Activated CD8-positive, alpha-beta memory T cell treated with anti-CD3 and anti-CD28 coated beads, Interleukin-2, amount 10 ng/mL, durations not matched to agents 7 days and 5 days (primary cell): ENCODE measurements around the gene SLC24A4. TPM values are rescaled to one million over a fixed set of nuclear protein-coding genes. Genes with fewer than 3 reads are reported as not detected.

Source experiments
- ATAC-seq: fragments of 150-1000 bp; cut with Tn5 transposase; one replicate; pipeline ENCODE4 v1.10.0; 2021; ENCODE audit warnings: moderate library complexity
- CTCF ChIA-PET: fragments of 350-600 bp; sonication (Branson Sonifier 250); formaldehyde crosslinking; loops from one replicate; lab custom pipeline; 2021; ENCODE audit warnings: antibody characterized with exemption; lab: Charles Lee
- DNase-seq: peaks from one replicate; pipeline ENCODE4 v3.0.0-alpha.2; 2020
- H3K27ac Mint-ChIP-seq: one replicate; pipeline ENCODE4 v1.8.0; 2021; ENCODE audit warnings: mild to moderate bottlenecking, mixed read lengths
- H3K27me3 Mint-ChIP-seq: one replicate; pipeline ENCODE4 v1.8.0; 2021; ENCODE audit warnings: mixed read lengths
- H3K36me3 Mint-ChIP-seq: one replicate; pipeline ENCODE4 v1.8.0; 2021; ENCODE audit warnings: mild to moderate bottlenecking, mixed read lengths
- H3K4me1 Mint-ChIP-seq: one replicate; pipeline ENCODE4 v1.8.0; 2021; ENCODE audit warnings: mixed read lengths
- H3K4me3 Mint-ChIP-seq: one replicate; pipeline ENCODE4 v1.8.0; 2021; ENCODE audit warnings: mild to moderate bottlenecking, moderate library complexity, mixed read lengths
- H3K9me3 Mint-ChIP-seq: one replicate; pipeline ENCODE4 v1.8.0; 2022; ENCODE audit warnings: low read depth, mixed read lengths
- total RNA-seq, 2 experiments: library from RNA; stranded (reverse); gene quantifications; one replicate each; pipeline ENCODE4 v1.2.3, GENCODE V29; 2021

The SLC24A4 gene
- total RNA-seq, 2 experiments from 2014 or later: not detected

DNA sequence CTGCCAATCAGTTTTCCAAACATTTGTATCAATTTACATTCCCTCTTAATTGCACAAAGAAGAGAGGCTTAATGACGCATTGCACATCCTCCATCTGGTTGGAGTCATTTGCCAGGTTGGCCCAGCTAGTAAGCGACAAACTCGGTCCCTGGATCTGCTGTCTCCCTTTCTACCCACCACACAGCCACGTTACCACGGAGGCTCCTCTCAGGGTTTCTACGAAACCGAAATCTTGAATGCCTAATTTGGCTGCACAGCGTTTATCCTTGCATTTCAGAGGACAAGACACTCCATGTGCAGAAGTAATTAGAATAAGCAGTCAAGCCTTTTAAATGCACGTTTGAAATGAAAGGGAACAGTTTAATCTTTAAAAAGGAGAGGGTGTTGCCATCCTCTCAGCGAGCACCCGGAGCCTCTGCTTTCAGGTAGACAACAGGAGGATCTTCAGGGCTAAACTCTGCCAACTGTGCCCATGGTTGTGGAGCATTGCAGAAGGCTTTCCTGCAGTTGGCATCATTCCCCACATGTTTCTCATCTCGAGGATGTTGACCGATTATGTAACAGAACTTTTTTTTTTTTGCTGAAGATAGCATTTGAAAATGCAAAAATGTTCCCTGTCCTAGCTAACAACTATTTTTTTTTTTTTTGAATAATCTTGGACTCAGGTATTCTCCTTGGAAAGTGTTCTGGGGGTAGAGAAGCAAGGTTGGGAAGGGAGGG is 37.8 kb downstream of the SLC24A4 start:
- DNase-seq (no peak), ATAC-seq (no peak)
- Mint-ChIP-seq H3K27me3 (peaks cover 22% of the 10 kb centered on the region), H3K9me3 (no peaks in the 10 kb centered on the region), H3K4me3 (no peak overlapping the region), H3K27ac (no peak overlapping the region), H3K4me1 (no peaks in the 10 kb centered on the region), H3K36me3 (no peaks in the 10 kb centered on the region)
- CTCF ChIA-PET: no interaction called here

- Mint-ChIP-seq H3K4me1 (no peaks in the 10 kb centered on the region), H3K9me3 (no peaks in the 10 kb centered on the region), H3K27me3 (peaks cover 11% of the 10 kb centered on the region), H3K27ac (no peak overlapping the region), H3K4me3 (no peak overlapping the region), H3K36me3 (no peaks in the 10 kb centered on the region)
- CTCF ChIA-PET: no interaction called here
- DNase-seq: no peak
- no peak for ATAC-seq
Measured at GRCh38 chr14:92362781-92363235, 39.8 kb downstream of the SLC24A4 start.

DNA sequence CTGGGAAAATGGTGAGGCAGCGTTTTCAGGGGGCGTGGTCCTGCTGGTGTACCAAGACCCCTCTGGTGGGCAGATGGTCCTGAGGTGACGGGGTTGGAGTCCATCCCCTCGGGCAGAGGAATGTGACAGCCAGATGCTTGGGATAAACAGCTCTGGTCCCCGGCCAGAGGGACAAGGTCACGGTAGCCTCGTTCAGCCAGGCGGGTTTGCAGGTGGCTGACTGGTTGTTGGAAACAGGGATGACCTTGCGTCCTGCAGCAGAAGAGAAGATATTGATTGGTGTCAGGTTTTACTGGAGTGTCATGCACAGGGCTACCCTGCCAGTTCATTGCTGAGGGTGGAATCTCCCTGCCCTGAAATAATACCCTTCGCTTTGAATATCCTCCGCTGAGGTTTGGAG is 43.3 kb downstream of the SLC24A4 start:
- Mint-ChIP-seq H3K4me1 (no peaks in the 10 kb centered on the region), H3K27ac (no peak overlapping the region), H3K9me3 (no peaks in the 10 kb centered on the region), H3K27me3 (peaks cover 11% of the 10 kb centered on the region), H3K36me3 (no peaks in the 10 kb centered on the region), H3K4me3 (no peak overlapping the region)
- ATAC-seq (no peak), DNase-seq (no peak)
- CTCF ChIA-PET: no interaction called here

- CTCF ChIA-PET: no interaction called here
- no peak overlapping the region for H3K4me3 Mint-ChIP-seq
Measured at GRCh38 chr14:92368001-92368400, 45.0 kb downstream of the SLC24A4 start.

GRCh38 chr14:92369097-92369496 is 46.1 kb downstream of the SLC24A4 start:
- Mint-ChIP-seq H3K27ac (no peak overlapping the region), H3K36me3 (no peaks in the 10 kb centered on the region), H3K27me3 (peaks cover 11% of the 10 kb centered on the region), H3K9me3 (no peaks in the 10 kb centered on the region), H3K4me3 (no peak overlapping the region), H3K4me1 (no peaks in the 10 kb centered on the region)
- DNase-seq (no peak), ATAC-seq (no peak)
- CTCF ChIA-PET: no interaction called here

More at GRCh38 chr14:92368001-92368400, 45.0 kb downstream of the SLC24A4 start:
- no peak overlapping the region for H3K27ac Mint-ChIP-seq
- H3K27me3 Mint-ChIP-seq: peaks cover 11% of the 10 kb centered on the region
- no peaks in the 10 kb centered on the region for H3K9me3 Mint-ChIP-seq
- H3K4me1 Mint-ChIP-seq: no peaks in the 10 kb centered on the region
- H3K36me3 Mint-ChIP-seq: no peaks in the 10 kb centered on the region
- ATAC-seq (no peak), DNase-seq (no peak)

- H3K4me1 Mint-ChIP-seq: no peaks in the 10 kb centered on the region
- peaks cover 5% of the 10 kb centered on the region for H3K27me3 Mint-ChIP-seq
- H3K36me3 Mint-ChIP-seq: no peaks in the 10 kb centered on the region
- CTCF ChIA-PET: no interaction called here
- ATAC-seq (no peak), DNase-seq (no peak)
- H3K9me3 Mint-ChIP-seq: no peaks in the 10 kb centered on the region
- no peak overlapping the region for H3K27ac Mint-ChIP-seq
- H3K4me3 Mint-ChIP-seq: no peak overlapping the region
Measured at GRCh38 chr14:92372230-92372629, 49.3 kb downstream of the SLC24A4 start.

GRCh38 chr14:92373336-92373735 is 50.4 kb downstream of the SLC24A4 start:
- H3K4me3 Mint-ChIP-seq: no peak overlapping the region
- DNase-seq (no peak), ATAC-seq (no peak)
- no peaks in the 10 kb centered on the region for H3K4me1 Mint-ChIP-seq
- no peak overlapping the region for H3K27ac Mint-ChIP-seq
- no peaks in the 10 kb centered on the region for H3K36me3 Mint-ChIP-seq
- no peaks in the 10 kb centered on the region for H3K9me3 Mint-ChIP-seq
- CTCF ChIA-PET: no interaction called here
- peaks cover 5% of the 10 kb centered on the region for H3K27me3 Mint-ChIP-seq

GRCh38 chr14:92380131-92380530 is 57.2 kb downstream of the SLC24A4 start:
- Mint-ChIP-seq H3K27me3 (peaks cover 3% of the 10 kb centered on the region), H3K4me3 (no peak overlapping the region), H3K36me3 (no peaks in the 10 kb centered on the region), H3K9me3 (no peaks in the 10 kb centered on the region), H3K4me1 (no peaks in the 10 kb centered on the region), H3K27ac (no peak overlapping the region)
- DNase-seq (no peak), ATAC-seq (no peak)
- CTCF ChIA-PET: interaction anchor here (0.6 kb wide), 1 partner anchor 207 kb away, joined by 3 read pairs; no protein-coding TSS in a partner anchor

- Mint-ChIP-seq H3K4me3 (no peak overlapping the region), H3K36me3 (no peaks in the 10 kb centered on the region), H3K9me3 (no peaks in the 10 kb centered on the region), H3K27ac (no peak overlapping the region), H3K27me3 (peaks cover 5% of the 10 kb centered on the region), H3K4me1 (no peaks in the 10 kb centered on the region)
- DNase-seq: no peak
- CTCF ChIA-PET: no interaction called here
- no peak for ATAC-seq
Measured at GRCh38 chr14:92380582-92380981, 57.6 kb downstream of the SLC24A4 start.

DNA sequence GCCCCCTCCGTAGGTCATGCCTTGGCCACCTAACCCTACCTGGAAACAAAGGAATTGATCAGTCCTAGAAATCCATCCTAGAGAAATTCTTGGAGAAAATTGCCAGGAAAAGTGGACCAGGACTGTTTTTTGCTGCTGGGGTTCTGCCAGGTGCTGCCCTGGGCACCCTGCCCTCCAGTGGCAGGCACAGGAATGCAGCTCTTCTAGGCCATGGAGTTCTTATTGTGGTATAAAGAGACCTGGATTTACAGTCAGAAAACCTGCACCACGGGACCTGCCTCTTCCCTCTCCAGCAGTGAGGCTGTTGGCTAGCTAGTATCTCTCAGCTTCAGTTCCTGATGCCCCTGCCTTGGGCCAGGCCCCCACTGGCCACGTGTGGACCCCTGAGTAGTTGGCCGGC is 59.7 kb downstream of the SLC24A4 start:
- Mint-ChIP-seq H3K4me3 (no peak overlapping the region), H3K4me1 (no peaks in the 10 kb centered on the region), H3K27me3 (peaks cover 5% of the 10 kb centered on the region), H3K36me3 (no peaks in the 10 kb centered on the region), H3K9me3 (no peaks in the 10 kb centered on the region), H3K27ac (no peak overlapping the region)
- CTCF ChIA-PET: no interaction called here
- no peak for ATAC-seq
- no peak for DNase-seq

- Mint-ChIP-seq H3K27ac (no peak overlapping the region), H3K27me3 (peaks cover 2% of the 10 kb centered on the region), H3K4me3 (no peak overlapping the region), H3K4me1 (no peaks in the 10 kb centered on the region), H3K9me3 (no peaks in the 10 kb centered on the region), H3K36me3 (no peaks in the 10 kb centered on the region)
- DNase-seq: no peak
- CTCF ChIA-PET: no interaction called here
- no peak for ATAC-seq
Measured at GRCh38 chr14:92383805-92384204, 60.8 kb downstream of the SLC24A4 start.

DNA sequence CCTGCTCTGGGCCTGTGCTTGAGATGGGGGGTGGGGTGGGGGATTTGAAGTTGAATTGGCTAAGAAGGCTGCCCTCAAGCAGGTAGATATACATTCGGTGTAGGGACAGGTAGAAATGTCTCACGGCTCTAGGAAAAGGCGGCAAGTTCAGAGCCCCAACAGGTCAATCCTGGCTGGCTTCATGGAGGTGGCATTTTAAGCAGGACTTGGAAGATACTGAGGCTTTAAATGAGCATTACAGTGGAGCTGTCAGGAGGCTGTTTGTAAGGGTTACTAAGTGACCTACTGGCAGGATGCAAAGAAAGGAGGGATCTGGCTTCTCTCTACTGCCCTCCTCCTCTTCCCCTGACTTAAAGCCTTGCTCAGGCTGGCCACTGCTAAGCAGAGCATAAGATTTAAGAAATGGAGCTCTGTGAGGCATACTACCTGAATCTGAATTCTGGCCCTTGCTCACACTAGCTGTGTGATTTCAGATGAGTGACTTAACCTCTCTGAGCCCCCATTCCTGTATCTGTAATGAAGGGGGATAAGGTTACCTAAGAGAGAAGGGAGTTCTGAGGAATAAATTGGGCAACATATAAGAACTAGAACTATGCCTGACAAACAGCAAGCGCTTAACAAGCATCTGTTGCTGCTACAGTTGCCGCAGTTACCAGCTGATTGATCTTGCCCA is 61.6 kb downstream of the SLC24A4 start:
- CTCF ChIA-PET: no interaction called here
- H3K27me3 Mint-ChIP-seq: peaks cover 2% of the 10 kb centered on the region
- H3K36me3 Mint-ChIP-seq: no peaks in the 10 kb centered on the region

DNA sequence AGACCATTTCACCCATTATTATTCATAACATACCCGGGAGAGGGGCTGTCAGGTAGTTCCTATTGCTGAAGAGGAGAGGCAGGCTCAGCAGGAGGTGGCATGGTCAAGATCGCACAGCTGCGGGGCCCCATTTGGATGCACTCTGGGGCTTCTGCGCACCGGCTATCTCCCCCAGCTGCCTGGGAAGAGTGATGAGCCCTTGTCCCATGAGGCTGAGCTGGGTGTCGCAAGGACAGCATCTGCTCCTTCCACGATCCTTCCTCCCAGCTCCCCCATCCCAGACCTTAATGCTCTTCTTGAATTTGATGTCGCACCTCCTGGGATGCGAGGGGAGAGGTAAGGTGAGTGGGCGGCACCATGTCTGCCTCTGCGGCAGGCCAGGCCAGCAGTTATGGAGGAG is 62.6 kb downstream of the SLC24A4 start:
- Mint-ChIP-seq H3K4me1 (no peaks in the 10 kb centered on the region), H3K27me3 (peaks cover 2% of the 10 kb centered on the region), H3K36me3 (no peaks in the 10 kb centered on the region), H3K4me3 (no peak overlapping the region), H3K9me3 (no peaks in the 10 kb centered on the region), H3K27ac (no peak overlapping the region)
- CTCF ChIA-PET: no interaction called here
- DNase-seq: no peak
- ATAC-seq: no peak

More for the DNA sequence above, 61.6 kb downstream of the SLC24A4 start:
- Mint-ChIP-seq H3K27ac (no peak overlapping the region), H3K9me3 (no peaks in the 10 kb centered on the region), H3K4me1 (no peaks in the 10 kb centered on the region), H3K4me3 (no peak overlapping the region)
- no peak for ATAC-seq
- DNase-seq: no peak

GRCh38 chr14:92386165-92386564 is 63.2 kb downstream of the SLC24A4 start:
- Mint-ChIP-seq H3K36me3 (no peaks in the 10 kb centered on the region), H3K27ac (no peak overlapping the region), H3K27me3 (peaks cover 2% of the 10 kb centered on the region), H3K4me3 (no peak overlapping the region), H3K9me3 (no peaks in the 10 kb centered on the region), H3K4me1 (no peaks in the 10 kb centered on the region)
- CTCF ChIA-PET: no interaction called here
- ATAC-seq (no peak), DNase-seq (no peak)
